ENCODE results near the gene THTPA. TPM values are rescaled to one million over a fixed set of nuclear protein-coding genes. Genes with fewer than 3 reads are reported as not detected.

Gene THTPA
- total RNA-seq, 1 experiment from 2014 or later = 25.6 TPM

DNA sequence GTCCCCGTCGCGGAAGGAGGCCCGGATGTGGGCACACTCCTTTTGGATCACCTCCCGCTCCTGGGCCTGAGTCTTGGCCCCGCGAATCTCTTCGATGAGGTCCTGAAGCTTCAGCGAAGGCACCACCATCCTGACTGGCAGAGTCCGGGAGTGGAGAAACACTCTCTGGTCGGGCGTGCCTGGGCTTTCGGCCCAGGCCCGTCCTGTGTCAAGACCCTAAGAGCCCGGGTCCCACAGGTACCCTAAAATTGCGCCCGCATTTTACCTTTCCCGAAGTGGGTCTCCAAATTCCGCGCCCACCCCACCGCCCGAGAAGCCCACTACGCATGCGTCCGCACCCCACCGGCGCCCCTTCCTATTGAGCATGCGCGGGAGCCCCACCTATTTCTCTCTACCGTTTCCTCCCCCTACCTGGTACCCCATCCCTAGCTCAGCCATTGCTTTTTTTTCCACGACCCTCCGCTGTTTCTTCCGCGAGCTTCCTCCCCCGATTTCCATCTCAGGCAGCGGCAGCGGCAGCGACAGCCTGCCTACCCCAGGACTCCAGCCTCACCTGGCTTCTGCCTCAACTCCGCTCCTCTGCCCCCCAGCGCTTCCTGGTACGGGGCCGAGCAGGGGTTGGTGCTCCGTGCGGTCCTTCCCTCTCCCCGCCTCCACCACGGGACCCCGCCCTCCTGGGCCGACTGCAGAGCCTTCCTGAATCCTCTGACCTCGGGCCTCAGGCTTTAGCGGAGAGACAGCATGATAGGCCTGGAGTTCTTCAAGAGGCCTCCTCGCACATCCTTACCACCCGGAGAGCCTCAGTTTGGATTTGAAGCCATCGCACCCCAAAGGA, 11.3 kb downstream of the THTPA start, which contains the start of gene AP1G2:
TSS of gene AP1G2 (minus strand) at position 606 of the 835 bp plus-strand sequence. CDS start at position 129, 477 bp downstream.
- peak; percentile 59 for DNase-seq (ENCODE audit: low read depth)

DNA sequence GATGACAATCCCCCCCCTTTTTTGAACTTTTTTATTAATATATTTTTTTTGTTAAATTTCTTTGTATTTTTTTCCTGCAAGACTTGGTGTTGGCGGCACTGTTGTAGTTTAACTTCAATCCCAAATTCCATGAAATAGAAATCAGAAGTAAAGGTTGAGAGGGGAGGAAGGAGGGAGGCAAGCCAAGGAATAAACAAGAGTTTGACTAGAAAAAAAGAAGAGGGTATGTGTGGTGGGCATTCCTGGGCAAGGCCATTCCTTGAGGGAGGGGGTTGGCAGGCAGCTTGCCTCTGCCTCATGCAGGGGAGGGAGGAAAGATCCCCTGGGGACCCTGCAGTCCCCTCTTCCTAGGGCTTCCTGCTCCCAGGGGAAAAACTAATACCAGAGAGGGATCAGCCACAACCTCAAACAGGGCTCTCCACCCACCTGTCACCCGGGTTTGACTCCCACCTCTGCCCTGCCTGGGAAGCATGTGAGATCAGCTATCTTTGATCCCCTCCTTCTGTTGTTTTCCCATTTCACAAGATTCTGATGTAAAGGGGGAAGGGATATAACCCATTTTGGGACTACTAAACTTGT, 12.0 kb downstream of the THTPA start:
- DNase-seq (ENCODE audit: low read depth) = no peak

DNA sequence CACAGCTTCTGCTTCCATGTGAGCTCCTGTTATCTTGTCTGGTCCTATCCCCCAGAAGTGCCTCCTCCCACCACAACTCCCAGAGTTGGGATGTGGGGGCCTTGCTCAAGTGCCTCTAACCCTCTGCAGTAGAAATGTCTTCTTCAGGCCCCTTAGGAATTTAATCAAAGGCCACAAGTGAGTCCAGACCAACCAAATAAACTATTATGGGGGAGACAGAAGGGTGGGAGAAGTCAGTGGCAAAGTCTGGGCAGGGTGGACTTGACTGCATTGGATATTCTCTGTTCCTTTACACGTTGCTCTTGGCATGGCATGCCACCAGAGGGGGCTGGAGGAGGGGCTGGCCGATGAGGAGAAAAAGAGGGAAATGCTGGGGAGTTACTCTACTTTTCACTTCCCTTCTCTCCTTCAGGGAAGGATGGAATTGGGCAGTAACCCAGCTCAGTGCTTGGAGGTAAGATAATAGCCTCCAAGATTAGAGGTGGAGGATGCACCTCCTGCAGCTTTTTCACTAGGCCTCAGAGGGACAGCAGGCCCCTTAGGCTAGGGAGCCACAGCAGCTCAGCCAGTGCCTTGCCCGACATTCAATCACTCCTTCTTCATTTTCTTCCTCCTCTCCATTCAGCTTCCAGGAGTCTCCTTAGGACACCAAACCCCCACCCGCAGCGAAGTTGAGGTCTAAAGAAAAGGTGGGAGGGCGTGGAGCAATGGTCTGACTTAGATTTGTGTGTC, 12.7 kb downstream of the THTPA start:
- no peak for DNase-seq (ENCODE audit: low read depth)

DNA sequence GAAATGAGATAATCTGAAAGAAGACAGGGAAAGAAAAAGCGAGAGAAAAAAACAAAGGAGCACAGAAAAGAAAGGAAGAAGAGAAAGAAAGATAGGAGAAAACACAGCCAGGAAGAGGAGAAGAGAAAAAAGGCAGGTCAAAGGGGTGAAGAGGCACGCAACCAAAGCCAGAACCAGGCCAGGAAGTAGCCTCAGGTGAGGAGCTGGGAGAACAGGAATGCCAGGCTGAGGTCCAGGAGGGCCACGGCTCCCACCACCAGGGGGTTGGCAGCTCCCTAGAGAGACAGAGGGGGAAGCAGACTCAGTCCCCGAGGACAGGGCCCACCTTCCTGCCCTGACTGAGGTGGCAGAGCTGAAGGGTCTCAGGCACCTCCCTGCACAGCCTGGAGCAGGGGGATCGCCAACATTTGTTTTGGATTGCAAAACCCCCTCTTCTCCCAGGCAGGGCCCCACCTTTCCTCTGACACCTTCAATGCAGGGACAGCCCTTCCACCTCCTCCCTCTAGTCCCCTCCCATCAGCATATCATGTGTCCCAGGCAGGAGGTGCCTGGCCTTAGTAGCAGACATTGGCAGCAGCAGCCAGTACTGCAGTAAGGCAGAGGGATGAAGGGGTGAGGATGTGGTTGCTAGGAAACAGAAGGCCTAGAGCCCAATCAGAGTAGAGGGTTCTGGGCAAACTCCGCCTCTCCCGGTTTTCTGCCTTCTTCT, 13.5 kb downstream of the THTPA start:
- peak; percentile 25 for DNase-seq (ENCODE audit: low read depth)

DNA sequence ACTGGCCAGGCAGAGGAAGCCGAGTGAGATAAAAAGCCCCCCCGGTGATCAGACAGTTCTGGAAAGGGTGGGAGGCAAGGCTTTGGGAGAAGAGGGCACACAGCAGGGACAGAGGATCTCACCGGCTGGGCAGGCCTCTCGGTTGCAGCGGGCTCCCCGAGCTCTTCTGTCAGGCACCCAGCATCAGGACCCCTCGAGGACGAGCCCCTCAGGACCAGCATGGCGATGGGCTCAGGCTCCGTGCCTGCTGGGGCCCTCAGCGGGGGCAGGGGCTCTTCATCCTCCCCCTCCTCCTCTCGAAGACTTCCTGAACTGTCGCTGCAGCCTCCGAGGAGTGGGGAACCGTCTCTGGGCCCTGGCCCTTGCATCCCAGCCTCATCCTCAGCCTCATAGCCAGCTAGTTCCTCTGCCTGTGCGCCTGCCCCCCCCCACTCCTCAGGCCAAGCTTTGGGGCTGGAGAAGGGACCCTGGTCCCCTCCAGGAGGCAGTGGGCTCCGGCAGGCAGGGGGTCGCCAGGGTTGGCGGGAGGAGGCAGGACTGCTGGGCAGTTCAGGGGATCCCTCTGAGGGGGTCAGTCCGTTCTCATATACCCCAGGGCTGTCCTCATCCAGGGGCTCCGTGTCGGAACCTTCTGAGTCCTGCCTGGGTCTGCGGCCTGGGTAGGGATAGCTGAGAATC, 14.9 kb downstream of the THTPA start:
- no peak for DNase-seq (ENCODE audit: low read depth)

DNA sequence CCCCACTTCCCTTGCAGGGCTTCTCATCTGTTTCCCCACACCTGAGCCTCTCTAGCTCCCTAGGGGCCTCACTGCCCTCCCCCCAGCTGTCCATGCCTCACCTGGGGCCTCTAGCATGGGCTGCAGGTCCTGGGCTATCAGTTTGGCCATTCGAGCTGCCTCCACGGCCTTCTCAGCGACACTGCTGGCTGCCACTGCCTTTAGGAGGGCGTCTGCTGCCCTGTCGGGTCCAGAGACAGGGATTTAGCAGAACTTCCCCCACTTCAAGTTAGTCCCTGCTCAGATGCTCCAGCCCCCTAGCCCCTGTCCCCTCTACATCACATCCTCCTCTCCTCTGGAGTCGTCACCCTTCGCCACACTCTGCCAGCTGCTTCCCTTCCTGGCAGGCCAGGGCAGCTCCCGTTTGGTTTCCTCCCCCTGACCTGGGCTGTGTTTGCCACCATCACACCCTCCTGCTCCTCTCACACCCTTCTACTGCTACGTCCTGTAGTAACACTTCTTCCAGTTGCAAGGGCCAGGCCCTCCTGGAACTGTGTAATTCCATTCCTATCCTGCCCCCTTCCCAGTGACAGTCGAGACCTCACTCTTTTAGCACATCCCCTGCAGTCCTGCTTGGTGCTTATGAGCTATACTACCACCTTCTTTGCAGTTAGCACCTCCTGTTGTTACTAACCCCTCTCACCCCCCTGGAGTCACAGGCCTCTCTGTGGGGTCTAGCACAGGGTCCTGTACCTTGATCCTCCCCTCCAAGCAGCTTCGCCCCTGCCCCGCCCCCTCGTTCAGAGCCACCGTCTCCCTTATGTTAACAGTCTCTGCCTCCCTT, 15.8 kb downstream of the THTPA start:
- no peak for DNase-seq (ENCODE audit: low read depth)

DNA sequence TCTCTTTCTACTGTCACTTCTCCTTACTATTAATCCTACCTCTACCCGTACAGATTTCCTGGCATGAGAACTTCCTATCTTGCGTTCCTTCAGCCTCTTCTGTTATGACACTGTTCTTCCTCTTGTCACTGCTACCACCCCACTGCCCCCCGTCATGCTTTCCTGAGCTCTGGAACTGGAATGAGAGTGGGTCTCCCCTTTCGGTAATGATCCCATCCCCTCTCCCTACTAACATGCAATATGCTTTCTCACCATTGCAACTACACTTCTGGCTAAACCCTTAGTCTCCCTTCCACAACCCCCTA, 16.4 kb downstream of the THTPA start:
- DNase-seq (ENCODE audit: low read depth) = no peak

DNA sequence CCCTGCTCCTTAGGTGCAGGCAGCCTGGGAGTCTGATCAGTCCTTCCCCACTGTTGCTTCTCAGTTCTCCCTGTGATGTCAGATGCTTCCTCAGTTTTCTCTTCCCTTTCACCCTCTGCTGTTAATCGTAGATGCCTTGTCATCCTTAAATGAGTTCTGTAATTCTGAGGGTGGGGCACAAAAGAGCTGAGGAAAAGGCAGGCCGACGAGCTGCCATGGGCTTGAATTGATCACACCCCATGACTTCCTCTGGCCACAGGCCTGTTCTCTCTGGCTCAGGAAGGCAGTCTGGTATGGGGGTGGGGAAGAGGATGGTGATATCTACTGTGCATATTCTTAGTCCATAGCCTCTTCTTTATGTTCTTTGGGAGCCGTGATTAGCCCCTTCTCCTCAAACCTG, 16.8 kb downstream of the THTPA start:
- DNase-seq (ENCODE audit: low read depth) = no peak

DNA sequence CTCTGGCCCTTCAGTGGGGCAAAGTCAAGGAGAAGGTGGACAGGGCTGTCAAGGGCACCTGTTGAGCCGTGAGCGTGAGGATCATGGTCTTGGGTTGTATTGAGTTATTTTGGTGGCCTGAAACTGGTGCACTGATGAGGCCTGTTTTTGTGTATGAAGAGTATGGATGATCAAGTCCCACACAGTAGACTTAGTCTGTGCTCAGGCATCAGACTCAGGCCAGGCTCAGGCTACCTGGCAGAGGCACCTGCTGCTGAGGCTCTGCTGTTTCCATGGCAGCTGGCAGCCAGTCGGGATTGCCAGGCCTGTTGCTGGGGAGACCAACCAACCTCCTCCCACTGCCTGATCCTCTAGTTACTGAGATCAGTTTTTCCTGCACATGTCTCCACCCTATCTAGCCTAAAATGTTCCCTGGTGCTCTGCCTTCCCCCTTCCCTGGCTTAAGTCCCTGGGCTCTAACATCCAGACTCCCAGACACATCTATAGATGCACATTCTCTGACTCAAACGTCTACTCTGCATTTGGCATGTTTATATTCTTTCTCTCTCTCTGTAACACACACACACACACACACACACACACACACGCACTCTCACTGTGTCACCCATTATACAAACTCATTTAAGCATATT, 17.4 kb downstream of the THTPA start:
- no peak for DNase-seq (ENCODE audit: low read depth)

DNA sequence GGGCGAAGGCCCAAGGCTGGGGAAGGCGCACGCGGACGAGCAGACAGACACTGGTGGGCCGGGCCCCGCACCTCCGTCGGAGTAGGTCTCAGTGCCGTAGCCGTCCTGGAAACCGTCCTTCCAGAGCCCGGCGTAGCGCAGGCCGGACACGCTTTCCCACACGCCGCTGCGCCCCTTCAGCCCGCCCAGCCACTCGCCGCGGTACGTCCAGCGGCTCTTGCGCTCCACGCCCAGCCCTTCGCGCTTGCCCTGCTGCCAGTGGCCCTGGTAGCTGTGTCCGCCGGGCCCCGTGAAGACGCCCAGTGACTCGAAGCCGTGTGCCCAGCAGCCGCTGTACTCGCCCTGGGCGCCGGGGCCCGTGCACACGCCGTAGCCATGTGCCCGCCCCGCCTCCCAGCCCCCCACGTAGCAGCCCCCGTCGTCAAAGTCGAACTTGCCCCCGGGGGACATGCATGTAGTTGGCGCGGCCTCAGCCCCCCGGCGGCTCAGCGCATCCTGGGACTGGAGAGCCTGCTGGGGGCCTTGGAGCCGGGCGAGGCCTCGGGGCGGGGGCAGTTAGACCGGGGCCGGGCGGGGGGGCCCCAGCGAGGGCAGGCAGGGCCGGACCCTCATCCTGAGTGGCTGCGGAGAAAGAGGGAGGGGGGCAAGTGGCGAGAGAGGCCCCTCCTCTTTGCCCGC, 21.1 kb downstream of the THTPA start:
- no peak for DNase-seq (ENCODE audit: low read depth)

DNA sequence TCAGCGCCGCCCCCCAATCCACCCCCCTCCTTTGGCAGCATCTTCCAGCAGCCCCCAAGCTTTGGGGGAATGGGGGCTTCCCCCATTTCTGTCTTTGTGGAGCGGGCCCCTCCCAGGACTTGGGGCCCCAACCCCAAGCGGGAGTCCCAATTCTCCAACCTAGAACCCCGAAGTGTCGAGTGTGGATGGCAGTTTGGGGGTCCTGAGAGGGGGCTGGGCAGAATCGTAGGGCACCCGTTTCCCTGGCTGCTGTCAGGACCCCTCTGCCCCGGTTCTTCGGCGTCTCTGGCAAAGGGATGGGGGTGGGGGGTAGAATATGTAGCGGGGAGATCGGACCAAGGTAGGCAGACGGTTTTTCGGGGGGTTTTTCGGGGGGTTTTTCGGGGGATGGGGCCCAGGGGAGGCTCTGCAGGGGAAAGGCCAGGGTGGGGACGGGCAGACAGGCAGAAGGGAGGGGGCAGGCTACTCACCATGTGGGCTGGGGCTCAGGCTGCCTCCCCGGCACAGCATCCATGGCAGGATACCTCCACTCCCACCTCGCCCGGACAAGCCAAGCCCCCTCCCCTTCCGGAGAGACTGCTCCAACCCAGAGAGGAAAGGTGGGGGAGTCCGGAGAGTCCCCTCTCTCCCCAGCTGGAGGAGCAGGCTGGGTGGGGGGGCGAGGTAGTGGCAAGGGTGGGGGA, 21.8 kb downstream of the THTPA start:
- no peak for DNase-seq (ENCODE audit: low read depth)

DNA sequence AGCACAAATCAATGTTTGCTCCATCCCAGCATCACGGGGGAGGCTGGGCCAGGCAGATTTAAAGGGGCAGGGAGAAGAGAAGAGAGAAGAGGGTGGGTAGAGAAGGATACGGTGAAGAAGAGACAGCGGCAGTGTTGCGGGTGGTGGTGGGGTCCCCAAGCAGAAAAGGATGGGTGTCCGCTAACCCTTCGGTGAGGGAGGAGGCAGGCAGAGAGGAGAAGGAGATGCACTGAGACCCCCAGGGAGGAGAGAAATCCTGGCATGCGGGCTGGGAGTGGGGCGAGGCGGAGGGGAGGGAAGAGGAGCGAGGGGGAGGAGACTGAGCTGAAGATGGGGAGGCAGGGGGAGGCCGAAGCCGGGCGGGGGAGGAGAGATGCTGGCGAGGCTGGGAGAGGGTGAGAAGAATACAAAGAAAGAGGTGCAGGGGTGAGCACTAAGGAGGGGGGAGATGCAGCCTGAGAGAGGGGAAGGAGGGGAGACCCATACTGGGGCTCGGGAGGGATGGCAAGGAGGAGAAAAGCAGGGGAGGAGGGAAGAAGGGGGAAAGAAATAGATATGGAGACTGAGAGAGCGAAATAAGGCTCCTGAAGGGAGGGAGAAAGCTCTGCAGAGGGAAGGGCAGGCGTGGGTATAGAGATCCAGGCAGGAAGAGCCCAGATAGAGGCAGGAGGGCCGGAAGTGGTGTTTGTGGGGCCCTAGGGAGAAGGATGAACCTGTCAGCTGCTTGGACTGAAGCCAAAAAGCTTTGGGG, 22.7 kb downstream of the THTPA start, which contains the start of gene JPH4:
TSS of gene JPH4 (minus strand) at position 231 of the 751 bp plus-strand sequence. CDS start 1,337 bp downstream, outside the sequence.
- no peak for DNase-seq (ENCODE audit: low read depth)

DNA sequence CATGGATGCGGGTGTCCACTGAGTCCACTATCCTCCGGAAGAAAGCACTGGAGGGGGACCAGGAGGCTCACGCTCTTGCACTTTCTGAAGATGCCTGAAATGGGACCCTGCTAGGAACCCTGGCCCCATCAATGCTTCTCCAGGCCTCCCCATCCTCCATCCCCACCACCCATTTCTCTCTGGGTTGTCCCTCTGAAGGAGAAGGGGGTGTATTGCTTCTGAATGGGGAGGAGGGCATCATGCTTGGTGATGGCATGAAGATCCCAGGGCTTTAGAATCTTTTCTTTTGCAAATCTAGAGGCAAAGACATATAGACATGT, 23.2 kb downstream of the THTPA start:
- DNase-seq (ENCODE audit: low read depth) = no peak

DNA sequence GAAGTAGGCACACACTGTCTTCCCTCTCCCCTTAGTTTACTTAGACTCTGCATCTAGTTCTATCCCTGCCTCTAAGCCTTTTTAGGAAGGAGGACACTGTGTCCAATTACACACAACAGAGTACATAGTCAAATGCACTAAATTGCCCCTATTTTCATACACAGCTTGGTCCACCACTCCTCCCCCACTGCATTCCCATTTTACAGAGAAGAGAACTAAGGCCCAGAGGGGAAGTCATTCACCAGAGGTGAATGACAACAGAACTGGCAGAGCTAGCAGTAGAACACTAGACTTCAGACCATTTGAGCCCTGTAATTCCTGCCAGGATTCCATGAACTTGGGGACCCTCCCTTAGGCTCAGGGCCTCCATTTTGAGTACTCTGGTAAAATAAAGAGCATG, 23.7 kb downstream of the THTPA start:
- DNase-seq (ENCODE audit: low read depth) = no peak

DNA sequence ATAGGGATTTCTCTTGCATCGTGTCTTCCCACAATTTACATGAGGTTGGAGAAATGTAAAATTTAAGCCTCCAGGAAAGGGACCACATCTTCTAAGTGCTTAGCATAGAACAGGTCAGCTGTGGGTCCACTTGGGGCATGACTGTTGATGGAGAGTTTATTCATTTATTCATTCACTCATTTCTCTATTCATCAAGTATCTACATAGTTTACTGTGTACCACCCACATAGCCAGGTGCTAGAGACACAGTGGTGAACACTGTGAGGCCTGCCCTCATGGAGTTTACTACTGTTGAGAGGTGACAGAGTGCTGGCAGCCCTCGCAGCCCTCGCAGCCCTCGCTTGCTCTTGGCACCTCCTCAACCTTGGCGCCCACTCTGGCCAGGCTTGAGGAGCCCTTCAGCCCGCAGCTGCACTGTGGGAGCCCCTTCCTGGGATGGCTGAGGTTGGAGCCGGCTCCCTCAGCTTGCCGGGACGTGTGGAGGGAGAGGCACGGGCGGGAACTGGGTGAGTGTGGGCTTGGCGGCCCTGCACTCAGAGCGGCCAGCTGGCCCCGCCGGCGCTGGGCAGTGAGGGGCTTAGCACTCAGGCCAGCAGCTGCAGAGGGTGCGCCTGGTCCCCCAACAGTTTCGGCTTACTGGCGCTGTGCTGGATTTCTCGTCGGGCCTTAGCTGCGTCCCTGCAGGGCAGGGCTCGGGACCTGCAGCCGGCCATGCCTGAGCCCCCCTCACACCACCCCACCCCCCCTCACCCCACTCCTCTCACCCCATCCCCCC, 24.3 kb downstream of the THTPA start:
- no peak for DNase-seq (ENCODE audit: low read depth)

DNA sequence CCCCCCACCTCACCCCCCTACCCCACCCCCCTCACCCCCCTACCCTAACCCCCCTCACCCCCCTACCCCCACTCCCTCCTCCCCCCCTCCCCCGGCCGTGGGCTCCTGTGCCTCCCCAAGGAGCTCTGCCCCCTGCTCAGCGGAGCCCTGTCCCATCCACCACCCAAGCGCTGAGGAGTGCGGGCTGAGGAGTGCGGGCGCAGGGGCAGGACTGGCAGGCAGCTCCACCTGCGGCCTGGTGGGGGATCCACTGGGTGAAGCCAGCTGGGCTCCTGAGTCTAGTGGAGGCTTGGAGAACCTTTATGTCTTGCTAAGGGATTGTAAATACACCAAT, 24.8 kb downstream of the THTPA start:
- no peak for DNase-seq (ENCODE audit: low read depth)

DNA sequence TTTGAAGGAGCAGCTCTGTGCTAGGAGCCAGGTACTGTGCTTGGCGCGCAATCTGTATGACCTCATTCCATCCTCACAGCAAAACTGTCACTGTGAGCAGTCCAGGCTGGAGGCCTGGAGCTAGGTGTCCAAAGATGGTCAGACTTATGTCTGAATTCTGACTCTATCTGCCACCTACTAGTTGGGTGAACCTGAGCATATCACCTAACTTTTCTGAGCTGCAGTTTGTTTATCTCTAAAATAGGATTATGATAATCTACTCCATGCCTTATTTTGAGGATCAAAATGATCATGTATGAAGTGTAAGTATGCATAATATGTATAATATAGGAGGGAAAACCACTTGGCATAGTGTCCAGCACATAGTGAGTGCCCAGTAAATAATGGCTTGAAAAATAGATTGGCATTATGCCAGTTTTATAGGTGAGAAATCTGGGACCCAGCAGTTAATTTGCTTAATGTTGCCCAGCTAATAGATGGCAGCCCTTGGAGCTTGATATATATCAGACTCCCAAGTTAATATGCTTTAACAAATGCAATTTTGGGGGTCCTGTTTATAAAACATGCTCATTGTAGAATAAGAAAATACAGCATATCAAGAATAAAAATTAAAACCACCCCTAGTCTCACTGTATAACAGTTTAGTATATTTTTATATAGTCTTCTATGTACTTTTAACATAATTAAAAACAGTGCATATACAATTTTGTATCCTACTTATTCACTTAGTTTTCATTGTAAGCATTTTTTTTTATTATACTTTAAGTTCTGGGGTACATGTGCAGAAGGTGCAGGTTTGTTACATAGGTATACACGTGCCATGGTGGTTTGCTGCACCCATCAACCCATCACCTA, 27.1 kb downstream of the THTPA start:
- no peak for DNase-seq (ENCODE audit: low read depth)
